Smooth muscle cell (in vitro differentiated cells): ENCODE data around the gene UBE3C. TPM values are rescaled to one million over a fixed set of nuclear protein-coding genes. Genes with fewer than 3 reads are reported as not detected.

Source experiments
- DNase-seq: peaks from one replicate; lab custom pipeline; 2025; ENCODE audit not compliant: unreplicated experiment; lab: John Stamatoyannopoulos, UW
- H2AFZ ChIP-seq: fragments of 200-600 bp; sonication (generic); 2 replicates; pipeline ENCODE4 v1.6.0; 2016; ENCODE audit warnings: antibody characterized with exemption, low read depth, mild to moderate bottlenecking
- H3F3A ChIP-seq: fragments of 200-600 bp; sonication (generic); 2 replicates; pipeline ENCODE4 v1.6.0; 2017; ENCODE audit warnings: antibody characterized with exemption, low read depth
- H3K27ac ChIP-seq: fragments of 200-600 bp; sonication (generic); 2 replicates; pipeline ENCODE4 v1.5.1; 2016; ENCODE audit warnings: low read depth, mild to moderate bottlenecking
- H3K27me3 ChIP-seq: fragments of 200-600 bp; sonication (generic); 2 replicates; pipeline ENCODE4 v1.6.1; 2016; ENCODE audit warnings: low read depth, mild to moderate bottlenecking
- H3K36me3 ChIP-seq: fragments of 200-600 bp; sonication (generic); 2 replicates; pipeline ENCODE4 v1.5.1; 2016; ENCODE audit warnings: low read depth
- H3K4me1 ChIP-seq: fragments of 200-600 bp; sonication (generic); 2 replicates; pipeline ENCODE4 v1.5.1; 2016; ENCODE audit warnings: low read depth
- H3K4me2 ChIP-seq: fragments of 200-600 bp; sonication (generic); 2 replicates; pipeline ENCODE4 v1.6.0; 2016; ENCODE audit warnings: mild to moderate bottlenecking
- H3K4me3 ChIP-seq: fragments of 200-600 bp; sonication (generic); 2 replicates; pipeline ENCODE4 v1.5.1; 2016; ENCODE audit warnings: mild to moderate bottlenecking
- H3K79me2 ChIP-seq: fragments of 200-600 bp; sonication (generic); 2 replicates; pipeline ENCODE4 v1.6.0; 2016; ENCODE audit warnings: low read depth, mild to moderate bottlenecking
- H3K9ac ChIP-seq: fragments of 200-600 bp; sonication (generic); 2 replicates; pipeline ENCODE4 v1.6.0; 2016; ENCODE audit warnings: low read depth
- H3K9me3 ChIP-seq: fragments of 200-600 bp; sonication (generic); replicated peaks from 2 replicates; pipeline ENCODE4 v1.5.1; 2016; ENCODE audit warnings: low read depth
- H4K20me1 ChIP-seq: fragments of 200-600 bp; sonication (generic); 2 replicates; pipeline ENCODE4 v1.6.0; 2016; ENCODE audit warnings: low read depth
- WGBS: methylation state at CpG from one replicate; pipeline ENCODE4 v1.1.7; 2016; ENCODE audit warnings: low lambda C conversion rate; 5-methylcytosine and 5-hydroxymethylcytosine counted together
- polyA plus RNA-seq: library from polyadenylated mRNA; unstranded; fragments of >200 nt; fragmentation: Nextera tagmentation; extraction: Ambion mirVana; gene quantifications from 2 replicates; pipeline ENCODE4 v1.2.1, GENCODE V29; 2016
- total RNA-seq: library from RNA; depleted of rRNA; stranded (reverse); fragments of >200 nt; gene quantifications from 2 replicates; pipeline ENCODE4 v1.2.3, GENCODE V29; 2014
- TF ChIP-seq, protein P1 (sequence below): fragments of 200-600 bp; sonication (generic); IDR thresholded peaks from 2 replicates; pipeline ENCODE4 v1.5.1; 2017; ENCODE audit warnings: borderline replicate concordance, mild to moderate bottlenecking, antibody characterized with exemption; ENCODE audit not compliant: insufficient read depth, poor library complexity, severe bottlenecking

Gene UBE3C
- total and polyA plus RNA-seq, 2 experiments from 2014 or later, result 16.3 to 43.1 TPM

DNA sequence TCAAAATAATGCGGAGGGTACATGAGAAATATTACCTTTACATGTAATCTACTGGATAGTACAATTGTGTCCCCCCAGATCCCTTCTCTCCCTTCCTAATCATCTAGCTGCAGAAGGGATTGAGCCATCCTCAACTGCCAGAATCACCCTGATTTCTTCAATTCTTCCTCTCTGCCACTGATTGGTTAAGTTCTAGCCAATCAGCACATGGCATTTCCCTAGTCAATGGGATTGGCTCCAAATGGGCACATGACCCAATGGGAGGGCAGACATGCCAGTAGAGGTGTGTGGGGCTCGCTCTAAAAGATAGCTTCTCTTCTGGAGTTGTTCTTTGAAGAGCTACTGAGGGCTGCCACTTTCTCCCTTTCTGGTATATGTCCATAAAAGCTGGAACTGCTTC lies 20.9 kb upstream of the UBE3C start:
- H3K36me3 ChIP-seq, result no peaks in the 10 kb centered on the region
- H3K79me2 ChIP-seq, result no peaks in the 10 kb centered on the region
- H3K4me3 ChIP-seq, result no peak overlapping the region
- WGBS, result 98% methylated on average over 2 of the region's 2 CpGs
- no peak for DNase-seq
- no peaks in the 10 kb centered on the region for H3K27me3 ChIP-seq
- no peaks in the 10 kb centered on the region for H4K20me1 ChIP-seq
- H2AFZ ChIP-seq, result no peak overlapping the region
- no peaks in the 10 kb centered on the region for H3F3A ChIP-seq
- no peaks in the 10 kb centered on the region for H3K9me3 ChIP-seq
- H3K4me2 ChIP-seq, result no peak overlapping the region
- TF ChIP-seq, protein P1, sequence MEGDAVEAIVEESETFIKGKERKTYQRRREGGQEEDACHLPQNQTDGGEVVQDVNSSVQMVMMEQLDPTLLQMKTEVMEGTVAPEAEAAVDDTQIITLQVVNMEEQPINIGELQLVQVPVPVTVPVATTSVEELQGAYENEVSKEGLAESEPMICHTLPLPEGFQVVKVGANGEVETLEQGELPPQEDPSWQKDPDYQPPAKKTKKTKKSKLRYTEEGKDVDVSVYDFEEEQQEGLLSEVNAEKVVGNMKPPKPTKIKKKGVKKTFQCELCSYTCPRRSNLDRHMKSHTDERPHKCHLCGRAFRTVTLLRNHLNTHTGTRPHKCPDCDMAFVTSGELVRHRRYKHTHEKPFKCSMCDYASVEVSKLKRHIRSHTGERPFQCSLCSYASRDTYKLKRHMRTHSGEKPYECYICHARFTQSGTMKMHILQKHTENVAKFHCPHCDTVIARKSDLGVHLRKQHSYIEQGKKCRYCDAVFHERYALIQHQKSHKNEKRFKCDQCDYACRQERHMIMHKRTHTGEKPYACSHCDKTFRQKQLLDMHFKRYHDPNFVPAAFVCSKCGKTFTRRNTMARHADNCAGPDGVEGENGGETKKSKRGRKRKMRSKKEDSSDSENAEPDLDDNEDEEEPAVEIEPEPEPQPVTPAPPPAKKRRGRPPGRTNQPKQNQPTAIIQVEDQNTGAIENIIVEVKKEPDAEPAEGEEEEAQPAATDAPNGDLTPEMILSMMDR, result no peak
- no peak overlapping the region for H3K9ac ChIP-seq
- no peak overlapping the region for H3K27ac ChIP-seq
- no peaks in the 10 kb centered on the region for H3K4me1 ChIP-seq

DNA sequence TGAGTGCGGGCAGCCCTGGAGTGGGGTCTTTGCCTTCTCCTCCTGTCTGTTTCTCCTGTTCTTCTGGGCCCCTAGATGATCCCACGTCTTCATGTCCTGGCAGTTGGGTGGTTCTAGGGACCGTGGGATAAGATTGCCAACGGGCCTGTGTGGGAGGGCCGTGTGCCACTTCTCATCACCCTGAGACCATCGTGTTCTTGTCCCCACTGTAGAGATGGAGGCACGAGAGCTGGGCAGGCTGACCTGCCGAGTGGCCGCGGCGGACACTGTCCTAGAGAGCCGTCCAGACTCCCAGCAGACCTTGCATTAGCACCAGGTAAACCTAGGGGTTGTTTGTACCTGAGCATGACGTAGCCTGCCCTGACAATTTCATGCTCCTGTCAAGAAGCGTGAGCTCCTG lies 18.5 kb upstream of the UBE3C start:
- Histone ChIP-seq H3K36me3 (no peaks in the 10 kb centered on the region), H3K27me3 (no peaks in the 10 kb centered on the region), H4K20me1 (no peaks in the 10 kb centered on the region), H3F3A (no peaks in the 10 kb centered on the region), H3K4me1 (no peaks in the 10 kb centered on the region), H2AFZ (no peak overlapping the region), H3K27ac (no peak overlapping the region), H3K79me2 (no peaks in the 10 kb centered on the region), H3K4me2 (no peak overlapping the region), H3K4me3 (no peak overlapping the region), H3K9me3 (no peaks in the 10 kb centered on the region), H3K9ac (no peak overlapping the region)
- TF ChIP-seq, protein P1, result no peak
- WGBS, result 95% methylated on average over 14 of the region's 14 CpGs
- no peak for DNase-seq

DNA sequence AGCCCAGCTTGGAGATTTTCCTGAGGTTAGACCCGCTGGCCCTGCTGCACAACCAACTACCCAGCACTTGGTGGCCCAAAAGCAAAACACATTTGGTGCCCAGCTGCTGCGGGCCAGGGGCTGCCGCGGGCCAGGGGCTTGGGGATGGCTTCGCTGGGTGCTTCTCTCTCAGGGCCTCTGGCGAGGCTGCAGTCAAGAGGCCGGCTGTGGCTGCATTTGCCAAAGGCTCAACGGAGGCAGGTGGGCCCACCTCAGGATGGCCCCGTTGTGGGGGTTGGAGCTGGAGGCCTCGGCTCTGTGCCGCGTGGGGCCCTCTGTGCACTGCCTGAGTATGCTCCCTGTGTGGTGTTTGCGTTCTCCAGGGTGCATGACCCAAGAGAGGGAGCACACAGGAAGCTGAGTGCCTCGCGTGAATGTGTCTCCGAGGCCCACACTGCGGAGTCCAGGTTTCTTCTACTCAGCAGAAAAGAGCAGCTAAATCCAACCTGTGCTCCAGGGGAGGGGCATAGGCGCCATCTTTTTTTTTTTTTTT lies 17.5 kb upstream of the UBE3C start:
- Histone ChIP-seq H3K27me3 (no peaks in the 10 kb centered on the region), H3K36me3 (no peaks in the 10 kb centered on the region), H3K9me3 (no peaks in the 10 kb centered on the region), H3K4me1 (no peaks in the 10 kb centered on the region), H4K20me1 (no peaks in the 10 kb centered on the region), H3K4me2 (no peak overlapping the region), H3K79me2 (no peaks in the 10 kb centered on the region), H3F3A (no peaks in the 10 kb centered on the region), H3K9ac (no peak overlapping the region), H3K4me3 (no peak overlapping the region), H3K27ac (no peak overlapping the region), H2AFZ (no peak overlapping the region)
- no peak for DNase-seq
- TF ChIP-seq, protein P1, result no peak
- 92% methylated on average over 18 of the region's 18 CpGs for WGBS

DNA sequence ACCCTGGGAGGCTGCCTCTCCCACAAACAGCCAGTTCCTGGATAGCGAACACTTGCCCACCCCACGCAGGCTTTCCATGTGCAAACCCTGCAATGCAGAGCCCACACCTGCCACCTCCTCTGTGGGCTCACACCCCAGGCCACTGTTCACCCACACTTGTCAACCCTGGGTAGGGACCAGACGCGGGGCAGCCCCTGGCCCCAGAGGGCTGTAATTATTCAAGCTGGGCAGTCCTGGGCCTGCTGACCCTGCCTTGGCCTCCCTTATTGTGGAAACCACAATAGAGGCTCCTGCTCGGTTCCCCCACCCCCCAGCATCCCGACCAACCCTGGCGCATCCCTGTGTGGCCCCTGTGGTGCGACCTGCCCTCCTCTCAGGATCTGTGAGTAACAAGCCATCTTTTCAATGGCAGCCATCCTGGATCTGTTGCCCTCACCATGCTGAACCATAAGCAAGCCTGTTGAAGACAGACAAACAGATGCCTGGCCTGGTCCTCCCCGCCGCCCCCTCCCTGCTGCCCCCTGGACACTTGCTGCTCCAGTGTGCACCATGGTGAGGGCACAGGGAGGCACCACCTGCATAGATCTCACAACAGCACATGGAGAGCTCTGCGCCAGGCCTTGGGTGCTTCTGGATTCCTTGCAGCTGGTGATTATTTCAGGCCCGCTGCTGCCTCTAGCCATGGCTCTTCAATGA lies 15.8 kb upstream of the UBE3C start:
- DNase-seq, result no peak
- 90% methylated on average over 10 of the region's 12 CpGs for WGBS
- Histone ChIP-seq H4K20me1 (no peaks in the 10 kb centered on the region), H3F3A (no peaks in the 10 kb centered on the region), H3K4me1 (no peaks in the 10 kb centered on the region), H3K4me2 (no peak overlapping the region), H3K9me3 (no peaks in the 10 kb centered on the region), H2AFZ (no peak overlapping the region), H3K27ac (no peak overlapping the region), H3K4me3 (no peak overlapping the region), H3K9ac (no peak overlapping the region), H3K27me3 (no peaks in the 10 kb centered on the region), H3K36me3 (no peaks in the 10 kb centered on the region), H3K79me2 (no peaks in the 10 kb centered on the region)
- TF ChIP-seq, protein P1, result no peak
